A549 (cell line): ENCODE measurements around the gene MAML3. TPM values are rescaled to one million over a fixed set of nuclear protein-coding genes. Genes with fewer than 3 reads are reported as not detected.

Source experiments
- ATAC-seq, 2 experiments: fragments of 200-7000 bp in 1 of 2; fragments of >200 bp in 1 of 2; cut with Nextera tagmentation in 1 of 2; cut with Tn5 transposase in 1 of 2; 3 replicates each; pipeline versions ENCODE4 v1.8.0 to v1.9.1; 2018 to 2020; ENCODE audit warnings: mild to moderate bottlenecking in 1 of 2, moderate library complexity in 1 of 2
- CTCF ChIA-PET: fragments of 300-600 bp; sonication (Branson Sonifier 250); formaldehyde crosslinking; extraction: SDS; loops from one replicate; lab custom pipeline; 2021; ENCODE audit warnings: antibody characterized with exemption, inconsistent platforms; lab: Yijun Ruan, JAX
- POLR2A ChIA-PET: fragments of 350-600 bp; formaldehyde crosslinking; extraction: SDS; loops from one replicate; lab custom pipeline; 2021; ENCODE audit warnings: antibody characterized with exemption, inconsistent platforms; lab: Yijun Ruan, JAX
- DNase-seq, 2 experiments: peaks; one replicate each; pipeline versions ENCODE4 v3.0.0 to v3.0.0-alpha.2; 2011 to 2016; ENCODE audit warnings: low read depth in 1 of 2, low spot score in 1 of 2
- FAIRE-seq: peaks from 2 replicates; lab custom pipeline; 2011; peaks lifted over from hg19 to GRCh38; lab: Jason Lieb, UNC
- H3K27ac ChIP-seq, 2 experiments: fragments of >200 bp; sonication (Bioruptor Twin); formaldehyde crosslinking; 3 replicates each; pipeline ENCODE4 v1.5.1; 2016 to 2017
- H3K4me1 ChIP-seq: fragments of >200 bp; sonication (Bioruptor Twin); formaldehyde crosslinking; 3 replicates; pipeline ENCODE4 v1.6.1; 2016
- H3K4me2 ChIP-seq: fragments of >200 bp; sonication (Bioruptor Twin); formaldehyde crosslinking; 3 replicates; pipeline ENCODE4 v1.6.1; 2016
- H3K4me3 ChIP-seq: fragments of >200 bp; sonication (Bioruptor Twin); formaldehyde crosslinking; 3 replicates; pipeline ENCODE4 v1.5.1; 2016
- H3K9me3 ChIP-seq: fragments of >200 bp; sonication (Bioruptor Twin); formaldehyde crosslinking; 3 replicates; pipeline ENCODE4 v1.6.1; 2016
- CEBPB ChIP-seq, 2 experiments: fragments of >200 bp in 1 of 2; sonication (Bioruptor Twin) in 1 of 2; formaldehyde crosslinking in 1 of 2; IDR thresholded peaks; 2 replicates each; pipeline ENCODE4 v1.6.1; 2012 to 2016
- CHD4 ChIP-seq: fragments of 200-600 bp; sonication (generic); IDR thresholded peaks from 2 replicates; pipeline ENCODE4 v1.6.1; 2016; ENCODE audit warnings: antibody characterized with exemption, mild to moderate bottlenecking, borderline replicate concordance
- EP300 ChIP-seq, 2 experiments: fragments of >200 bp; sonication (Bioruptor Twin); formaldehyde crosslinking; IDR thresholded peaks; 2 replicates in 1 of 2; 3 replicates in 1 of 2; pipeline ENCODE4 v1.6.1; 2016 to 2017
- FOSB ChIP-seq: fragments of 250-450 bp; sonication (Bioruptor Pico); IDR thresholded peaks from 2 replicates; pipeline ENCODE4 v1.5.0; 2020; ENCODE audit warnings: mild to moderate bottlenecking, moderate library complexity
- FOSL2 ChIP-seq, 2 experiments: fragments of 450-650 bp in 1 of 2; fragments of >200 bp in 1 of 2; sonication (Bioruptor Twin) in 1 of 2; formaldehyde crosslinking; IDR thresholded peaks; 2 replicates each; pipeline versions ENCODE4 v1.5.0 to v1.6.1; 2016 to 2020; ENCODE audit warnings: mild to moderate bottlenecking in 1 of 2, moderate library complexity in 1 of 2
- GATA3 ChIP-seq: IDR thresholded peaks from 2 replicates; pipeline ENCODE4 v1.6.1; 2012; ENCODE audit warnings: borderline replicate concordance
- MAFK ChIP-seq: fragments of 450-650 bp; IDR thresholded peaks from 2 replicates; pipeline ENCODE4 v1.6.1; 2014; ENCODE audit not compliant: partially characterized antibody
- RNF2 ChIP-seq: fragments of 200-600 bp; sonication (generic); IDR thresholded peaks from 2 replicates; pipeline ENCODE4 v1.6.1; 2016; ENCODE audit warnings: low read depth, mild to moderate bottlenecking, antibody characterized with exemption, moderate library complexity, borderline replicate concordance
- TP53 ChIP-seq: fragments of 250-450 bp; sonication (Bioruptor Pico); IDR thresholded peaks from 2 replicates; pipeline ENCODE4 v1.5.0; 2021; ENCODE audit warnings: mild to moderate bottlenecking, moderate library complexity
- WGBS: methylation state at CpG from one replicate; pipeline ENCODE4 v1.1.6; 2017; ENCODE audit errors: missing lambda C conversion rate; 5-methylcytosine and 5-hydroxymethylcytosine counted together
- polyA plus RNA-seq, 4 experiments: library from polyadenylated mRNA; depleted of rRNA in 3 of 4; stranded (reverse); fragments of >200 nt; fragmentation: RNase III in 1 of 4; extraction: RNeasy Plus Mini Kit Qiagen cat#74134 plus additional on column Dnase treatment in 1 of 4; gene quantifications; 2 replicates in 3 of 4; 3 replicates in 1 of 4; pipeline ENCODE4 v1.2.3, GENCODE V29; 2011 to 2017
- TF ChIP-seq, protein P1 (sequence below): fragments of >200 bp; sonication (Bioruptor Twin); formaldehyde crosslinking; IDR thresholded peaks from 3 replicates; pipeline ENCODE4 v1.5.1; 2016
- TF ChIP-seq, protein P2 (sequence below): fragments of 150-350 bp; IDR thresholded peaks from 2 replicates; pipeline ENCODE4 v1.6.1; 2014; ENCODE audit warnings: low read depth, mild to moderate bottlenecking, low read length
- TF ChIP-seq, protein P3 (sequence below): fragments of 250-450 bp; sonication (Bioruptor Pico); IDR thresholded peaks from 2 replicates; pipeline ENCODE4 v1.5.0; 2020; ENCODE audit warnings: low read depth, mild to moderate bottlenecking, moderate library complexity
- TF ChIP-seq, protein P4 (sequence below): fragments of >200 bp; sonication (Bioruptor Twin); formaldehyde crosslinking; IDR thresholded peaks from 3 replicates; pipeline ENCODE4 v1.6.1; 2016
- TF ChIP-seq, protein P5 (sequence below): fragments of 250-450 bp; sonication (Bioruptor Pico); IDR thresholded peaks from 2 replicates; pipeline ENCODE4 v1.5.0; 2021; ENCODE audit warnings: mild to moderate bottlenecking, moderate library complexity, borderline replicate concordance
- TF ChIP-seq, protein P6 (sequence below): IDR thresholded peaks from 2 replicates; pipeline ENCODE4 v1.6.1; 2012

Gene MAML3
- polyA plus RNA-seq, 2 of the 4 experiments (the other 2 are of a cell fraction), result 9.0 to 22.2 TPM

DNA sequence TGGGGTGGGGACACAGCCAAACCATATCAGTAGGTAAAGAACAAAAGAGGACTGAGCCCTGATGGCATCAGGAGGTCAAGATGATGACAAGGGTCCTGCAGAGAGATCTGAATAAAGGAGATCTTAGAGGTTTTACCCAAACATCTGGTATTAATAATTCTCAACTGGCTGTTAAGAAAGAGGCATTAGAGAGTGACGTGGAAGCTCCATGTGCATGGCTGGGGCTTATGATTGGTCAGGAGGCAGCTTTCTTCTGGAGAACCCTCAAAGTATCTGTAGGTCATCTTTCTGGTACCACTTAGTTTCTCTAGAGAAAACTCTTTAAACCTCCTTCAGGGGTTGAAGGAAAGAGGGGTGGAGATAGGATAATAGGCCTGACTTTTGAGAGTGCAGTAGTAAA, 469.6 kb downstream of the MAML3 start (continued):
- TF ChIP-seq EP300 (IDR thresholded peaks at IDR 0.05), result no peak

DNA sequence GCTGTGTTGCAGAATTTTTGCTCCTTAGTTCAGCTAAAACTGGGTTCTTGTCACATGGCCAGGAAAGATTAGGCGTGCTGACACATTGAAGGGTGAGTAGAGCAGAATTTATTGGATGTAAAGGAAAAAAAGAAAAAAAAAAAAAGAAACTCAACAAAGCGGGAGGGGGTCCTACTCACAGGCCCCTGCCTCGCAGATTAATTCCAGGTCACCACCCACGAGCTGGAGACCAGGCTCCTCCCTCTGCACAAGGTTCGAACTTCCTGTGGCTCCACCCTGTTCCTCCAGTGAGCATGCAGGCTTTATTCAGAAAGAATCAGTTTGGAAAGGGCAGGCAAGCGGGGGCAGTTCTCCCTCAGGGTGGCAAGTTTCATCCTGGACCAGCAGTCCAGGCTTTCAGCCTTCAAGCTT, 471.2 kb downstream of the MAML3 start:
- WGBS, result 83% methylated on average over 6 of the region's 6 CpGs
- POLR2A ChIA-PET, result no interaction called here
- Histone ChIP-seq H3K9me3 (no peaks in the 10 kb centered on the region), H3K4me3 (no peak overlapping the region), H3K4me2 (no peak overlapping the region), H3K27ac (no peak overlapping the region), H3K4me1 (peaks cover 7% of the 10 kb centered on the region; the same call in 2 of the 3 replicates)
- ATAC-seq (no peak), FAIRE-seq (no peak), DNase-seq (no peak)
- CTCF ChIA-PET, result interaction anchor here (1.0 kb wide), 1 partner anchor 44 kb away, joined by 3 read pairs; no protein-coding TSS in a partner anchor
- TF ChIP-seq, protein P1, sequence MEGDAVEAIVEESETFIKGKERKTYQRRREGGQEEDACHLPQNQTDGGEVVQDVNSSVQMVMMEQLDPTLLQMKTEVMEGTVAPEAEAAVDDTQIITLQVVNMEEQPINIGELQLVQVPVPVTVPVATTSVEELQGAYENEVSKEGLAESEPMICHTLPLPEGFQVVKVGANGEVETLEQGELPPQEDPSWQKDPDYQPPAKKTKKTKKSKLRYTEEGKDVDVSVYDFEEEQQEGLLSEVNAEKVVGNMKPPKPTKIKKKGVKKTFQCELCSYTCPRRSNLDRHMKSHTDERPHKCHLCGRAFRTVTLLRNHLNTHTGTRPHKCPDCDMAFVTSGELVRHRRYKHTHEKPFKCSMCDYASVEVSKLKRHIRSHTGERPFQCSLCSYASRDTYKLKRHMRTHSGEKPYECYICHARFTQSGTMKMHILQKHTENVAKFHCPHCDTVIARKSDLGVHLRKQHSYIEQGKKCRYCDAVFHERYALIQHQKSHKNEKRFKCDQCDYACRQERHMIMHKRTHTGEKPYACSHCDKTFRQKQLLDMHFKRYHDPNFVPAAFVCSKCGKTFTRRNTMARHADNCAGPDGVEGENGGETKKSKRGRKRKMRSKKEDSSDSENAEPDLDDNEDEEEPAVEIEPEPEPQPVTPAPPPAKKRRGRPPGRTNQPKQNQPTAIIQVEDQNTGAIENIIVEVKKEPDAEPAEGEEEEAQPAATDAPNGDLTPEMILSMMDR, result no peak
- no peak for TF ChIP-seq CEBPB (IDR thresholded peaks at IDR 0.05)
- TF ChIP-seq TP53 (CRISPR knock-in tag), result no peak

DNA sequence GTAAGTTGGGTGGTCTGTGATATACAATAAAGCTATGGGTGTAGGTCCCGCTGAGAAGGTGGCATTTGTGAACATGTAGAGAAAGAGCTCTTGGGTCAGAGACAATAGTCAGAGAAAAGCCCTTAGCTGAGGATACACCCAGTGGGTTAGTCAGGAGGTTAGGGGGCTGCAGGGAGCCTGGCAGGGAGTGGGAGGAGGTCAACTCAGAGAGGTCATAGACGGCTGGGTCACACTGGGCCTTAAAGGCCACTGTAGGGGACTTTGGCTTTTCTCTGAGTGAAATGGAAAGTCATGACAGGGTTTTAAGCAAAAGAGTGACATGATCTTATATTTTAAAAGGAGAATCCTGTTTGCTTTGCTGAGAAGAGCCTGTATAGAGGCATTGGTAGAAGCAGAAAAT, 471.7 kb downstream of the MAML3 start:
- FAIRE-seq (no peak), ATAC-seq (no peak), DNase-seq (no peak)
- ChIA-PET POLR2A (no interaction called here), CTCF (no interaction called here)
- Histone ChIP-seq H3K27ac (no peak overlapping the region), H3K4me2 (no peak overlapping the region), H3K9me3 (no peaks in the 10 kb centered on the region), H3K4me1 (peaks cover 7% of the 10 kb centered on the region; the same call in 2 of the 3 replicates), H3K4me3 (no peak overlapping the region)
- TF ChIP-seq CHD4, result no peak
- WGBS, result 86% methylated on average over 2 of the region's 2 CpGs

DNA sequence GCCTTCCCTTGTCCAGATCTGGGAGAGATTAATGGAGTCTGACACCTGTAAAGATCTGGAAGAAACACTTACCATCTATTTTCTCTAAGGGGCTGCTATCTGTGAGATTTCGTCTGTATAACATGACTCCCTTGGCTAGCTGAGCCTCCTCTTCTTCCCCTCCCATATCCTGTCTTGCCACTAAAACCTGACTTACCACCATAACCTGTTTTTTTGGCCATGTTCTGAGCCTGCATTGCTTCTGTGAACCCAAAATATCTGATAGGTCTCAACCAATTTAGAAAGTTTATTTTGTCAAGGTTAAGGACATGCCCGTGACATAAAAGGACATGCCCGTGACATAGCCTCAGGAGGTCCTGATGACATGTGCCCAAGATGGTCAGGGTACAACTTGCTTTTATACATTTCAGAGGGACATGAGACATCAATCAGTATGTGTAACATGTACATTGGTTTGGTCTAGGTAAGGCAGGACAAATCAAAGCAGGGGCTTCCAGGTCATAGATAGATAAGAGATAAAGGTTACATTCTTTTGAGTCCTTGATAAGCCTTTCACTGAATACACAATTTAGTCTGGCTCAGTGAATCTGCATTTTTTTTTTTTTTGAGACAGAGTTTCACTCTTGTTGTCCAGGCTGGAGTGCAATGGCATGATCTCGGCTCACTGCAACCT, 476.9 kb downstream of the MAML3 start:
- Histone ChIP-seq H3K27ac (no peak overlapping the region), H3K4me2 (no peak overlapping the region), H3K4me3 (no peak overlapping the region), H3K4me1 (no peaks in the 10 kb centered on the region), H3K9me3 (no peaks in the 10 kb centered on the region)
- ChIA-PET CTCF (interaction anchor here (1.5 kb wide), 1 partner anchor 20 kb away, joined by 3 read pairs; no protein-coding TSS in a partner anchor), POLR2A (no interaction called here)
- no peak for DNase-seq
- no peak for ATAC-seq
- TF ChIP-seq RNF2 (no peak), MAFK (no peak), FOSB (CRISPR knock-in tag) (no peak), FOSL2 (IDR thresholded peaks at IDR 0.05) (no peak), FOSL2 (CRISPR knock-in tag; IDR thresholded peaks at IDR 0.05) (no peak), GATA3 (no peak)
- TF ChIP-seq, protein P2, sequence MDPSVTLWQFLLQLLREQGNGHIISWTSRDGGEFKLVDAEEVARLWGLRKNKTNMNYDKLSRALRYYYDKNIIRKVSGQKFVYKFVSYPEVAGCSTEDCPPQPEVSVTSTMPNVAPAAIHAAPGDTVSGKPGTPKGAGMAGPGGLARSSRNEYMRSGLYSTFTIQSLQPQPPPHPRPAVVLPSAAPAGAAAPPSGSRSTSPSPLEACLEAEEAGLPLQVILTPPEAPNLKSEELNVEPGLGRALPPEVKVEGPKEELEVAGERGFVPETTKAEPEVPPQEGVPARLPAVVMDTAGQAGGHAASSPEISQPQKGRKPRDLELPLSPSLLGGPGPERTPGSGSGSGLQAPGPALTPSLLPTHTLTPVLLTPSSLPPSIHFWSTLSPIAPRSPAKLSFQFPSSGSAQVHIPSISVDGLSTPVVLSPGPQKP, result no peak
- TF ChIP-seq, protein P3, sequence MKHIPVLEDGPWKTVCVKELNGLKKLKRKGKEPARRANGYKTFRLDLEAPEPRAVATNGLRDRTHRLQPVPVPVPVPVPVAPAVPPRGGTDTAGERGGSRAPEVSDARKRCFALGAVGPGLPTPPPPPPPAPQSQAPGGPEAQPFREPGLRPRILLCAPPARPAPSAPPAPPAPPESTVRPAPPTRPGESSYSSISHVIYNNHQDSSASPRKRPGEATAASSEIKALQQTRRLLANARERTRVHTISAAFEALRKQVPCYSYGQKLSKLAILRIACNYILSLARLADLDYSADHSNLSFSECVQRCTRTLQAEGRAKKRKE, result no peak
- TF ChIP-seq, protein P4, sequence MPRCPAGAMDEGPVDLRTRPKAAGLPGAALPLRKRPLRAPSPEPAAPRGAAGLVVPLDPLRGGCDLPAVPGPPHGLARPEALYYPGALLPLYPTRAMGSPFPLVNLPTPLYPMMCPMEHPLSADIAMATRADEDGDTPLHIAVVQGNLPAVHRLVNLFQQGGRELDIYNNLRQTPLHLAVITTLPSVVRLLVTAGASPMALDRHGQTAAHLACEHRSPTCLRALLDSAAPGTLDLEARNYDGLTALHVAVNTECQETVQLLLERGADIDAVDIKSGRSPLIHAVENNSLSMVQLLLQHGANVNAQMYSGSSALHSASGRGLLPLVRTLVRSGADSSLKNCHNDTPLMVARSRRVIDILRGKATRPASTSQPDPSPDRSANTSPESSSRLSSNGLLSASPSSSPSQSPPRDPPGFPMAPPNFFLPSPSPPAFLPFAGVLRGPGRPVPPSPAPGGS, result no peak
- TF ChIP-seq, protein P5, sequence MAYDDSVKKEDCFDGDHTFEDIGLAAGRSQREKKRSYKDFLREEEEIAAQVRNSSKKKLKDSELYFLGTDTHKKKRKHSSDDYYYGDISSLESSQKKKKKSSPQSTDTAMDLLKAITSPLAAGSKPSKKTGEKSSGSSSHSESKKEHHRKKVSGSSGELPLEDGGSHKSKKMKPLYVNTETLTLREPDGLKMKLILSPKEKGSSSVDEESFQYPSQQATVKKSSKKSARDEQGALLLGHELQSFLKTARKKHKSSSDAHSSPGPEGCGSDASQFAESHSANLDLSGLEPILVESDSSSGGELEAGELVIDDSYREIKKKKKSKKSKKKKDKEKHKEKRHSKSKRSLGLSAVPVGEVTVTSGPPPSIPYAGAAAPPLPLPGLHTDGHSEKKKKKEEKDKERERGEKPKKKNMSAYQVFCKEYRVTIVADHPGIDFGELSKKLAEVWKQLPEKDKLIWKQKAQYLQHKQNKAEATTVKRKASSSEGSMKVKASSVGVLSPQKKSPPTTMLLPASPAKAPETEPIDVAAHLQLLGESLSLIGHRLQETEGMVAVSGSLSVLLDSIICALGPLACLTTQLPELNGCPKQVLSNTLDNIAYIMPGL (CRISPR knock-in tag), result no peak
- TF ChIP-seq, protein P6, sequence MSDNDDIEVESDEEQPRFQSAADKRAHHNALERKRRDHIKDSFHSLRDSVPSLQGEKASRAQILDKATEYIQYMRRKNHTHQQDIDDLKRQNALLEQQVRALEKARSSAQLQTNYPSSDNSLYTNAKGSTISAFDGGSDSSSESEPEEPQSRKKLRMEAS, result no peak
- 74% methylated on average over 3 of the region's 4 CpGs for WGBS
- no peak for FAIRE-seq
